GM23248 (cell line): Measurements from ENCODE around the gene MPDZ. TPM values are rescaled to one million over a fixed set of nuclear protein-coding genes. Genes with fewer than 3 reads are reported as not detected.
A peak's percentile ranks its signal among the peaks of the same experiment; 100 is the strongest.

Experiments used
- DNase-seq: peaks from one replicate; pipeline ENCODE4 v3.0.0-alpha.2; 2015
- H2AFZ ChIP-seq: fragments of 200-600 bp; sonication (generic); 2 replicates; pipeline ENCODE4 v1.6.1; 2016; ENCODE audit warnings: antibody characterized with exemption
- H3F3A ChIP-seq: fragments of 200-600 bp; sonication (generic); 2 replicates; pipeline ENCODE4 v1.6.1; 2016; ENCODE audit warnings: mild to moderate bottlenecking, antibody characterized with exemption, mixed run types; ENCODE audit not compliant: insufficient read depth
- H3K27ac ChIP-seq: fragments of 200-600 bp; sonication (generic); 2 replicates; pipeline ENCODE4 v1.5.1; 2016; ENCODE audit warnings: mild to moderate bottlenecking
- H3K27me3 ChIP-seq: fragments of 200-600 bp; sonication (generic); replicated peaks from 2 replicates; pipeline ENCODE4 v1.6.1; 2016; ENCODE audit warnings: mild to moderate bottlenecking; ENCODE audit not compliant: insufficient read depth
- H3K36me3 ChIP-seq: fragments of 200-600 bp; sonication (generic); 2 replicates; pipeline ENCODE4 v1.6.1; 2016; ENCODE audit warnings: low read depth, mild to moderate bottlenecking
- H3K4me1 ChIP-seq: fragments of 200-600 bp; sonication (generic); 2 replicates; pipeline ENCODE4 v1.6.1; 2016; ENCODE audit warnings: mild to moderate bottlenecking; ENCODE audit not compliant: insufficient read depth
- H3K4me2 ChIP-seq: fragments of 200-600 bp; sonication (generic); one replicate; pipeline ENCODE4 v1.6.1; 2016; ENCODE audit warnings: mild to moderate bottlenecking; ENCODE audit not compliant: unreplicated experiment
- H3K4me3 ChIP-seq: fragments of 200-600 bp; sonication (generic); 2 replicates; pipeline ENCODE4 v1.5.1; 2016; ENCODE audit warnings: mild to moderate bottlenecking
- H3K79me2 ChIP-seq: fragments of 200-600 bp; sonication (generic); 2 replicates; pipeline ENCODE4 v1.6.1; 2016; ENCODE audit warnings: mild to moderate bottlenecking; ENCODE audit not compliant: insufficient read depth
- H3K9ac ChIP-seq: fragments of 200-600 bp; sonication (generic); 2 replicates; pipeline ENCODE4 v1.6.1; 2016; ENCODE audit warnings: mild to moderate bottlenecking
- H3K9me2 ChIP-seq: fragments of 200-600 bp; sonication (generic); 2 replicates; pipeline ENCODE4 v1.6.1; 2016; ENCODE audit warnings: mixed run types, mild to moderate bottlenecking, moderate library complexity; ENCODE audit not compliant: insufficient read depth
- H3K9me3 ChIP-seq: fragments of 200-600 bp; sonication (generic); one replicate; pipeline ENCODE4 v1.6.1; 2017; ENCODE audit warnings: low read depth
- H4K20me1 ChIP-seq: fragments of 200-600 bp; sonication (generic); 2 replicates; pipeline ENCODE4 v1.6.0; 2016; ENCODE audit not compliant: insufficient read depth
- EZH2 ChIP-seq: fragments of 200-600 bp; sonication (generic); IDR thresholded peaks from 2 replicates; pipeline ENCODE4 v1.6.1; 2018; ENCODE audit warnings: antibody characterized with exemption, mild to moderate bottlenecking; ENCODE audit not compliant: insufficient read depth, poor library complexity, severe bottlenecking
- EZH2phosphoT487 ChIP-seq: fragments of 200-600 bp; sonication (generic); IDR thresholded peaks from 2 replicates; pipeline ENCODE4 v1.6.1; 2018; ENCODE audit warnings: antibody characterized with exemption, moderate library complexity, mild to moderate bottlenecking, low read depth; ENCODE audit not compliant: insufficient read depth
- WGBS, 2 experiments: methylation state at CpG; one replicate each; pipeline ENCODE4 v1.1.6; 2015 to 2017; ENCODE audit warnings: low lambda C conversion rate in 2 of 2, low coverage in 1 of 2; ENCODE audit errors: missing lambda C conversion rate in 2 of 2; 5-methylcytosine and 5-hydroxymethylcytosine counted together
- in situ Hi-C: fragments of 300-500 bp; cut with MboI; formaldehyde crosslinking; loops from 2 replicates; pipeline ENCODE4 v1.15.0; 2020
- polyA plus RNA-seq: library from polyadenylated mRNA; unstranded; fragments of >200 nt; fragmentation: Nextera tagmentation; extraction: Ambion mirVana; gene quantifications from 2 replicates; pipeline ENCODE4 v1.2.1, GENCODE V29; 2016
- total RNA-seq: library from RNA; depleted of rRNA; stranded (reverse); fragments of >200 nt; shearing (Covaris generic); gene quantifications from 2 replicates; pipeline ENCODE4 v1.2.3, GENCODE V29; 2014

The MPDZ gene
- total and polyA plus RNA-seq, 2 experiments from 2014 or later: 17.2 to 31.9 TPM

DNA sequence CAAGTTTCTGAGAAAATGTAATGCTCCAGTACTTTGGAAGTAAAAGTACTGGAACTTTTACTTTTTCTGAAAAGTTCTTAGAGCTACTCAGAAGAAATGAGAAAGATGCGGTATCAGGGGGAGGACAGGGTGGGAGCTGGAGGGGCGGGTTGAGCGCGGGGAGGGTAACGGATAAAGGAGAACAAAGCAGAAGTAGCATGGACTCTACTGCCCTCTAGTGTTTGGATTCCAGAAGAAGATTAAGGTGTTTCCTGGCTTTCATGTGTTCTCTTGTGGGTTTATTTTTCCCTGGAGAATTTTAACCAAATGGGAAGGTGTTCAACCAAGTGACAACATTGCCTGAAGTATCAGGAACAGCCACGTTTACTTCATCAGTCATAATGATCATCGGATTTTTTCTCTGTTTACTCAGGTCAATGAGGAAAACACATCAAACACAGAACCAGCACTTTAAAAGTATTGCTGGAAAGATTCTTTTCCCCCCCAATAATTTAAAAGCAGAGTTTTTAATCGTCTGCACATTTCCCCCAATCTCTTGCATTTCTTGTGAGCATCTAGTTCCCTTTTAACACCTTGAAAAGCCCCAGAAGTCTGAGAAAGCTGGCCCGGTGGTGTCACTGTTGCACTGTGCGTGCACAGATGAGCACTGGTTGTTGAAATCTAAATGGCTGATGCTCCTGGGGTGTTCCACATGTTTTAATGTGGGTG is 190.6 kb downstream of the MPDZ start:
- no peaks in the 10 kb centered on the region for H3K79me2 ChIP-seq
- H3K27me3 ChIP-seq: no peaks in the 10 kb centered on the region
- H2AFZ ChIP-seq: peak overlapping the region; percentile 85
- H3K9me2 ChIP-seq: no peaks in the 10 kb centered on the region
- 13 to 14% methylated on average over 10 of the region's 10 CpGs for WGBS, 2 experiments
- in situ Hi-C loops: loop anchor here (5.0 kb wide), 1 partner anchor 367 kb away; no protein-coding TSS in a partner anchor
- H3K9ac ChIP-seq: peak overlapping the region; percentile 38
- H4K20me1 ChIP-seq: no peaks in the 10 kb centered on the region
- H3K4me1 ChIP-seq: peaks cover 14% of the 10 kb centered on the region
- DNase-seq: peak; percentile 62
- no peaks in the 10 kb centered on the region for H3K36me3 ChIP-seq
- H3K4me2 ChIP-seq: peak overlapping the region; percentile 86
- no peaks in the 10 kb centered on the region for H3K9me3 ChIP-seq
- peaks cover 6% of the 10 kb centered on the region; the same call in 1 of the 2 replicates for H3F3A ChIP-seq
- TF ChIP-seq EZH2 (no peak), EZH2phosphoT487 (no peak)
- H3K4me3 ChIP-seq: peak overlapping the region; percentile 68
- no peak overlapping the region for H3K27ac ChIP-seq

GRCh38 chr9:13083963-13084528 is 195.4 kb downstream of the MPDZ start:
- peaks cover 11% of the 10 kb centered on the region; the same call in 1 of the 2 replicates for H3F3A ChIP-seq
- 0% methylated on average over 1 of the region's 1 CpG for WGBS, 2 experiments
- no peaks in the 10 kb centered on the region for H4K20me1 ChIP-seq
- H3K27ac ChIP-seq: no peak overlapping the region
- no peak overlapping the region for H3K4me3 ChIP-seq
- peak overlapping the region; percentile 19 for H3K4me2 ChIP-seq
- no peaks in the 10 kb centered on the region for H3K27me3 ChIP-seq
- peak; percentile 66 for DNase-seq
- H3K79me2 ChIP-seq: no peaks in the 10 kb centered on the region
- H3K9me3 ChIP-seq: no peaks in the 10 kb centered on the region
- no peak overlapping the region for H2AFZ ChIP-seq
- in situ Hi-C loops: no loop called here
- no peaks in the 10 kb centered on the region for H3K36me3 ChIP-seq
- no peaks in the 10 kb centered on the region for H3K9me2 ChIP-seq
- TF ChIP-seq EZH2phosphoT487 (no peak), EZH2 (no peak)
- no peak overlapping the region for H3K9ac ChIP-seq
- peaks cover 11% of the 10 kb centered on the region for H3K4me1 ChIP-seq

DNA sequence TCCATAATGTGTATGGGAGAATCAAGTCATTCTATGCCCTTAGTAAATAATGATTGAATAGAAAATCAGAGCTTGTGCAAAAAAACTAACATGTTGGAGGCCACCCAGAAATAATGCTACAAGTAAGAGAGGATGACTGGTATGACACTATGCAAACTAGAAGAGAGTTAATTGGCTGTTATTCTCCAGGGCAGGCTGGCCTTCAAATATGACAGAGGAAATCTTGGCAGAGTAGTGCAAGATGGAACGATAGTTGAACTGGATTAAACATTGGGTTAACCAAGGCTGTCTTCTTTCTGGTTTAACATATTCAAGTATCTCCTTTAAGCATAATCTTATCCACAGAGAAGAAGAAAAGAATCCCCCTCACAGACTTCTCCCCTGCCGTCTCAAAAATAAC is 196.1 kb downstream of the MPDZ start:
- H3K4me1 ChIP-seq: peaks cover 11% of the 10 kb centered on the region
- H3K9ac ChIP-seq: no peak overlapping the region
- no peaks in the 10 kb centered on the region for H3K79me2 ChIP-seq
- no peaks in the 10 kb centered on the region for H3K36me3 ChIP-seq
- 76 to 83% methylated on average over 2 of the region's 2 CpGs for WGBS, 2 experiments
- DNase-seq: peak; percentile 2
- H3K27me3 ChIP-seq: no peaks in the 10 kb centered on the region
- no peaks in the 10 kb centered on the region for H3K9me2 ChIP-seq
- H3K9me3 ChIP-seq: no peaks in the 10 kb centered on the region
- no peak overlapping the region for H2AFZ ChIP-seq
- in situ Hi-C loops: no loop called here
- H4K20me1 ChIP-seq: no peaks in the 10 kb centered on the region
- TF ChIP-seq EZH2: no peak
- no peak for TF ChIP-seq EZH2phosphoT487
- peaks cover 11% of the 10 kb centered on the region; the same call in 1 of the 2 replicates for H3F3A ChIP-seq
- H3K27ac ChIP-seq: no peak overlapping the region
- no peak overlapping the region for H3K4me3 ChIP-seq
- peak overlapping the region; percentile 19 for H3K4me2 ChIP-seq

DNA sequence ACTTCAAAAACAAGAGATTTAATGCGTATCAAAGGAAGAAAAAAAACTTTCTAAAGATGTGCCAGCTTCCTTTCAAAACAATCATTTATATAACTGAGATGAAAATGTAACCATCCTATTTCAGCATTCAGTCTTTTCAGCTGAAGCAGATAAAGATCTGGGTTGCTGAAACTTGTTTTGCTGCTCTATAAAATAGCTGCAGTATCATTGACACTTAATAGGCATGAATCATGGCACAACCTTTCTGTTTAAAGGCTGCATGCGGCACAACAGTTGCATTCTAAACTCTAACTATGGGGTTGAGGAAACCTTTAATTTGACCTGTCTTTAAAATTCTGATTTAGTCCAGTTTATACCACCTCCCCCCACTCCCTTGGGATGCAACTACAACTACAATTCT is 196.7 kb downstream of the MPDZ start:
- H2AFZ ChIP-seq: no peak overlapping the region
- in situ Hi-C loops: no loop called here
- H3K9me3 ChIP-seq: no peaks in the 10 kb centered on the region
- H3K27ac ChIP-seq: no peak overlapping the region
- no peak overlapping the region for H3K4me3 ChIP-seq
- H3K4me1 ChIP-seq: peaks cover 11% of the 10 kb centered on the region
- TF ChIP-seq EZH2phosphoT487 (no peak), EZH2 (no peak)
- H3K79me2 ChIP-seq: no peaks in the 10 kb centered on the region
- H3K9ac ChIP-seq: no peak overlapping the region
- no peaks in the 10 kb centered on the region for H3K9me2 ChIP-seq
- DNase-seq: peak; percentile 5
- peaks cover 11% of the 10 kb centered on the region; the same call in 1 of the 2 replicates for H3F3A ChIP-seq
- no peaks in the 10 kb centered on the region for H3K27me3 ChIP-seq
- no peaks in the 10 kb centered on the region for H4K20me1 ChIP-seq
- H3K4me2 ChIP-seq: no peak overlapping the region
- 90 to 93% methylated on average over 2 of the region's 2 CpGs for WGBS, 2 experiments
- no peaks in the 10 kb centered on the region for H3K36me3 ChIP-seq
